Measurements from ENCODE around the gene FAM53B.
"Not testable (repeated sequence)": the region's sequence is repeated elsewhere in the genome, so short reads cannot be mapped to it uniquely, and the experiment has no call there.

The FAM53B gene

GRCh38 chr10:124754227-124754626, 10.0 kb upstream of the FAM53B start:
- Histone ChIP-seq H3K4me1 (ENCODE audit: control insufficient read depth, insufficient read depth, low read length) (peaks cover 35% of the 10 kb centered on the region), H3K9me3 (ENCODE audit: control insufficient read depth, insufficient read depth, low read length) (no peaks in the 10 kb centered on the region), H3K36me3 (ENCODE audit: control insufficient read depth, insufficient read depth, low read length) (peaks cover 31% of the 10 kb centered on the region), H3K27ac (ENCODE audit: low read depth, low read length) (no peak overlapping the region), H3K4me3 (ENCODE audit: low read depth, low read length) (no peak overlapping the region), H3K9ac (ENCODE audit: low read depth, low read length) (no peak overlapping the region), H3K27me3 (ENCODE audit: control insufficient read depth, insufficient read depth, low read length) (no peaks in the 10 kb centered on the region)

DNA sequence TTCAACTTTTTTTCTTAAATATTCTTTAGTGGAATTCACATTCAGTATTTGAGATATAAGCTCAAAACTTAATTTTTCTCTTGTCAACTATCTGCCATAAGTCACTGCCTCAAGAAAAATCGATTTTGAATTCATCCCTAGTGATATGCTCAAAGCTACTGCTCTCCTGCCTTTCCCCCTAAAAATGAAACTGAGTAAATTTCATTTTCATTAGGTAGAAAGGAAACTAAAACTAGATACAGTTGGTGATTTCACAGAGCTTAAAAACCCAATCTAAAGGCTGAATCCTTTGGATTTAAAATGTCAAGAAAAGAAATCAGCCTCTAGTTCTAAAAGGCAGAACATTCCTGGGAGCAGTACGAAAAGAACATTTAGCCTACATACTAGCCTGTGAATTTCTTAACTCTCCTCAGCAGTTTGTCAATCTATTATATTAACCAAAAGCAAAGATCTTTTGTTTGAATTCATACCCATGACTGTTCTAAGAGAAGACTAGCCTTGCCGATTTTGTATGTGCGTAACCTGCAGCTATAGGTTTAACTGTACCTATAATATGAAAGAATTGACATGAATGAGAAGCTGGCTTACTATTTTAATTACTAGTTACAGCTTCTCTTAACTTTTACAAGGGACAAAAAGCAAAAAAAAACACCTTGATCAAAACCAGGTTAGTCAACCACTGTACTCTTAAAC, 4.9 kb upstream of the FAM53B start:
- Histone ChIP-seq H3K27ac (ENCODE audit: low read depth, low read length) (no peak overlapping the region), H3K4me1 (ENCODE audit: control insufficient read depth, insufficient read depth, low read length) (peaks cover 9% of the 10 kb centered on the region; the same call in 1 of the 2 replicates), H3K27me3 (ENCODE audit: control insufficient read depth, insufficient read depth, low read length) (no peaks in the 10 kb centered on the region), H3K9me3 (ENCODE audit: control insufficient read depth, insufficient read depth, low read length) (no peaks in the 10 kb centered on the region), H3K9ac (ENCODE audit: low read depth, low read length) (no peak overlapping the region), H3K4me3 (ENCODE audit: low read depth, low read length) (no peak overlapping the region), H3K36me3 (ENCODE audit: control insufficient read depth, insufficient read depth, low read length) (peaks cover 23% of the 10 kb centered on the region; the same call in 1 of the 2 replicates)

GRCh38 chr10:124748166-124748565, 4.0 kb upstream of the FAM53B start:
- H3K9ac ChIP-seq (ENCODE audit: low read depth, low read length), result no peak overlapping the region
- peaks cover 19% of the 10 kb centered on the region; the same call in 1 of the 2 replicates for H3K36me3 ChIP-seq (ENCODE audit: control insufficient read depth, insufficient read depth, low read length)
- H3K27ac ChIP-seq (ENCODE audit: low read depth, low read length), result no peak overlapping the region
- H3K27me3 ChIP-seq (ENCODE audit: control insufficient read depth, insufficient read depth, low read length), result peaks cover 2% of the 10 kb centered on the region; the same call in 1 of the 2 replicates
- H3K4me3 ChIP-seq (ENCODE audit: low read depth, low read length), result no peak overlapping the region
- peaks cover 9% of the 10 kb centered on the region; the same call in 1 of the 2 replicates for H3K4me1 ChIP-seq (ENCODE audit: control insufficient read depth, insufficient read depth, low read length)
- no peaks in the 10 kb centered on the region for H3K9me3 ChIP-seq (ENCODE audit: control insufficient read depth, insufficient read depth, low read length)

DNA sequence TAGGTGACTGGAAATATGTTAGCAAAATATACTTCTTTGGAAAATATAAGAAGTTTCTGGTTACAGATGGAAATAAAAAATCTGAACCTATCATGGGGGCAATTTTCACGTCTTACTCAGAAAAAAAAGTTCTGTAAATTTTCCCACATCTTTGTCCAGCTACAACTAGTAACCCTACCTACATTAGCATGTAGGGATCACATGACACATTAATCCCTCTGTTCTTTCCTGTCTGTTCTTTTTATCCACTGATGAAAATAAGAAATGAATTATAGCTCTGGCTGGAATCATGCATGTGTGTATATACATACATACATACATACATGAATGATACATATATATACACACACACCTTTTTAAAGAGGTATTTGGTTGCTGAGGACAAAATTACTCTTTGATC, 3.6 kb upstream of the FAM53B start:
- Histone ChIP-seq H3K27ac (ENCODE audit: low read depth, low read length) (no peak overlapping the region), H3K36me3 (ENCODE audit: control insufficient read depth, insufficient read depth, low read length) (peaks cover 19% of the 10 kb centered on the region; the same call in 1 of the 2 replicates), H3K4me3 (ENCODE audit: low read depth, low read length) (no peak overlapping the region), H3K4me1 (ENCODE audit: control insufficient read depth, insufficient read depth, low read length) (peaks cover 10% of the 10 kb centered on the region; the same call in 1 of the 2 replicates), H3K9ac (ENCODE audit: low read depth, low read length) (no peak overlapping the region), H3K27me3 (ENCODE audit: control insufficient read depth, insufficient read depth, low read length) (peaks cover 6% of the 10 kb centered on the region), H3K9me3 (ENCODE audit: control insufficient read depth, insufficient read depth, low read length) (no peaks in the 10 kb centered on the region)

DNA sequence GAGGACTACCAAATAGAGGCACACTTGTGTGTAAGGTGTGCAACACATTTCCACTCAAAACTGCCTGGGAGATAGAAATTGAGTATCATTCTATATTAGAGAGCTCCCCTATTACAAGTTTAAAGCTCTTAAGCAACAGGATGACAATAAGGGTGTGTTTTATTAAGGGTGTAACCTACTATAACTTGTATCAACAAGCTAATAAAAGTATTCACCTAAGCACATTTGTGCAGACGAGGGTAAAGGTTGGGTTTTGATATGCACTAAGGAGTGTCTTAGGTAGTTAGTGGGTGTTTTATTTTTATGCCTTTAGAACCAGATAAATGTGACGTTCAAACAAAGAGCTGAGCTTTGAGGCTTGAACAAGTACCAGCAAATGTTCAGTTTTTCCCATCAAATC, 2.8 kb upstream of the FAM53B start:
- Histone ChIP-seq H3K27ac (ENCODE audit: low read depth, low read length) (no peak overlapping the region), H3K4me3 (ENCODE audit: low read depth, low read length) (no peak overlapping the region), H3K9me3 (ENCODE audit: control insufficient read depth, insufficient read depth, low read length) (no peaks in the 10 kb centered on the region), H3K27me3 (ENCODE audit: control insufficient read depth, insufficient read depth, low read length) (peaks cover 14% of the 10 kb centered on the region), H3K9ac (ENCODE audit: low read depth, low read length) (no peak overlapping the region), H3K36me3 (ENCODE audit: control insufficient read depth, insufficient read depth, low read length) (peaks cover 19% of the 10 kb centered on the region; the same call in 1 of the 2 replicates), H3K4me1 (ENCODE audit: control insufficient read depth, insufficient read depth, low read length) (peaks cover 17% of the 10 kb centered on the region)

GRCh38 chr10:124746447-124746846, 2.3 kb upstream of the FAM53B start:
- Histone ChIP-seq H3K4me1 (ENCODE audit: control insufficient read depth, insufficient read depth, low read length) (peaks cover 23% of the 10 kb centered on the region), H3K27me3 (ENCODE audit: control insufficient read depth, insufficient read depth, low read length) (peaks cover 18% of the 10 kb centered on the region), H3K36me3 (ENCODE audit: control insufficient read depth, insufficient read depth, low read length) (peaks cover 19% of the 10 kb centered on the region; the same call in 1 of the 2 replicates)
- H3K9ac ChIP-seq (ENCODE audit: low read depth, low read length); H3K27ac ChIP-seq (ENCODE audit: low read depth, low read length); H3K9me3 ChIP-seq (ENCODE audit: control insufficient read depth, insufficient read depth, low read length); H3K4me3 ChIP-seq (ENCODE audit: low read depth, low read length): not testable (repeated sequence)

- H3K36me3 ChIP-seq (ENCODE audit: control insufficient read depth, insufficient read depth, low read length), result peaks cover 19% of the 10 kb centered on the region; the same call in 1 of the 2 replicates
- peaks cover 18% of the 10 kb centered on the region for H3K27me3 ChIP-seq (ENCODE audit: control insufficient read depth, insufficient read depth, low read length)
- no peaks in the 10 kb centered on the region for H3K9me3 ChIP-seq (ENCODE audit: control insufficient read depth, insufficient read depth, low read length)
- peak overlapping the region; percentile 77 for H3K27ac ChIP-seq (ENCODE audit: low read depth, low read length)
- H3K9ac ChIP-seq (ENCODE audit: low read depth, low read length), result no peak overlapping the region
- no peak overlapping the region for H3K4me3 ChIP-seq (ENCODE audit: low read depth, low read length)
- peaks cover 29% of the 10 kb centered on the region for H3K4me1 ChIP-seq (ENCODE audit: control insufficient read depth, insufficient read depth, low read length)
Observed at GRCh38 chr10:124745673-124746072, 1.5 kb upstream of the FAM53B start.

- H3K4me1 ChIP-seq (ENCODE audit: control insufficient read depth, insufficient read depth, low read length), result peaks cover 33% of the 10 kb centered on the region
- peaks cover 16% of the 10 kb centered on the region; the same call in 1 of the 2 replicates for H3K36me3 ChIP-seq (ENCODE audit: control insufficient read depth, insufficient read depth, low read length)
- peak overlapping the region; percentile 77 for H3K27ac ChIP-seq (ENCODE audit: low read depth, low read length)
- peaks cover 18% of the 10 kb centered on the region for H3K27me3 ChIP-seq (ENCODE audit: control insufficient read depth, insufficient read depth, low read length)
- H3K4me3 ChIP-seq (ENCODE audit: low read depth, low read length), result peak overlapping the region; percentile 69
- no peak overlapping the region for H3K9ac ChIP-seq (ENCODE audit: low read depth, low read length)
- H3K9me3 ChIP-seq (ENCODE audit: control insufficient read depth, insufficient read depth, low read length), result no peaks in the 10 kb centered on the region
Observed at GRCh38 chr10:124745252-124745651, 1.1 kb upstream of the FAM53B start.

DNA sequence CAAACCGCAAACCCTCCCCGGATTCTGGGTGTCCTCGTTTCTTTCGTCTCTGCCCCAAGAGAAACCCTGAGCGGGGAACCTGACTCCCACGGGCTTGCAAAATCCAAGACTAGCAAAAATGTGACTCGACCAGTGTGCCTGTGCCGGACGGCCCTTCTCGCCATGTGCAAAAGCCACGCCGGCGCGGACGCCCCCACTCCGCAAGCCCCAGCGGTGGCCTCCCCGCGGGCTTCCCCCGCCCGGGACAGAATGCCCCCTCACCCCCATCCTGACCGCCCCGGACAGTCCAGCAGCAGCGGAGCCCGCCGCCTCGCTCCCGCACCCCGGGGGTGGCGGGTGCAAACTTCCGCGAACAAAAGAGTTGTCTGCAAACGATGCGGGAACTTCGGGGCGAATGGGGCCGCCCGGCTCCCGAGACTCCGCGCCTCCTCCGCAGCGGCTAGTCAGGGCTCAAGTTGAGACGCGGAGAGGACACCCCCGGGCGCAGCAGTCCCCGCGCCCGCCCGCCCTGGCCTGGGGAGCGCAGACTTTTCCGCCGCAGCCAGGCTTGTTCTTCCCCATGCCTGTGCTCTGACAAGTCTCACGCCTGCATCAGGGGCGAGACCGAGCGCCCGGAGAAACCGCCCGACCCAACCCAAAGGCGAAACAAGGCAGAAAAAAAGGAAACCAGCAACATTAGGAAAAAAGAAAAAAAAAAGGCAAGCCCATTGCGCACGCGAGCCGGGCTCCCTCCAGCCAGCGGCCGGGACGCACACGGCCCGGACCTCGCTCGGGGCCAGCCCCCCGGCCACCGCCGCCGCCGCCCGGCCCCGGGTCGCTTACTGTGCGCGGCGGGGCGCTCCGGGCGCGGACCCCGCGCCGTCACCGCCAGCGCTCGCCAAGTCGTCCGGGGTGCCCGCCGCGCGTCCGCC, 732 bp downstream of the FAM53B start:
- H3K9me3 ChIP-seq (ENCODE audit: control insufficient read depth, insufficient read depth, low read length), result no peaks in the 10 kb centered on the region
- peaks cover 51% of the 10 kb centered on the region for H3K4me1 ChIP-seq (ENCODE audit: control insufficient read depth, insufficient read depth, low read length)
- H3K36me3 ChIP-seq (ENCODE audit: control insufficient read depth, insufficient read depth, low read length), result peaks cover 13% of the 10 kb centered on the region; the same call in 1 of the 2 replicates
- no peak overlapping the region for H3K27ac ChIP-seq (ENCODE audit: low read depth, low read length)
- peaks cover 18% of the 10 kb centered on the region for H3K27me3 ChIP-seq (ENCODE audit: control insufficient read depth, insufficient read depth, low read length)
- H3K9ac ChIP-seq (ENCODE audit: low read depth, low read length), result peak overlapping the region; percentile 35; the same call in 1 of the 2 replicates
- H3K4me3 ChIP-seq (ENCODE audit: low read depth, low read length), result peak overlapping the region; percentile 69

DNA sequence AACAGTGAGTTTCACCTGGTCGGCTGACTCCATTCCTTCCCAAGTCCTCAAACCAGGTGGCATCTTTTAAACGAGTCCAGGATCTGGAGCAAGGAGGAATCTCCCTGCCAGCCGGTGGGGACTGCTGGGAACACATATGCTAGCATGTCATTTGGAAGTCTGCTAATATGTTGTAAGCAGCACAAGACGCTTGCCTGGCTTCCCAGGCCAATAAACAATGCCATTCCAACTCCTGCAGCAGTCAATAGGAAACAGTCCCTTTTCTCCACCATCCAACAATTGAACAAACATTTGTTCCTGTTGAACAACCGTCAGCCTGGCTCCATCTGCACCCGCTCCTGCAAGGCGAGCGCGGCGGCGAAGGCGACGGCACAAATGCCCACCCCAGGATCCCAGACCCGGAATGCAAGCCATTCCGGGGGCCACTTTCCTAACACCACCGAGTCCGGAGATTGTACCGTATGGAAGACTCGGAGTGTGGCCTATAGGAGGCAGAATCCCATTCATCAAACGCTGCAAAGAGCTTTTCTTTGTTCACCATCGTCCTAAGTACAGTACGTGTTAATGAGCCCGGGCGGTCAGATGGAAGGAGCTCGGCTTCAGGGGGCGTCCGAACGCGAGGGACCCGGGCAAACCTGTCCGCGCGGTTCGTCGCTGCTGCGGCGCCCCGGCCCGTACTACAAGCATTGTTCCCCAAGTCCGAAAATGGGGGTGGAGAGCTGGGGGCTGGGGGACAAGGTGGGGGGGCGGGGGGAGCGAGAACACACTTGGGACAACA, 1.6 kb downstream of the FAM53B start:
- peak overlapping the region; percentile 16 for H3K27ac ChIP-seq (ENCODE audit: low read depth, low read length)
- peaks cover 5% of the 10 kb centered on the region; the same call in 1 of the 2 replicates for H3K36me3 ChIP-seq (ENCODE audit: control insufficient read depth, insufficient read depth, low read length)
- H3K27me3 ChIP-seq (ENCODE audit: control insufficient read depth, insufficient read depth, low read length), result peaks cover 18% of the 10 kb centered on the region
- H3K4me1 ChIP-seq (ENCODE audit: control insufficient read depth, insufficient read depth, low read length), result peaks cover 60% of the 10 kb centered on the region
- peak overlapping the region; percentile 69 for H3K4me3 ChIP-seq (ENCODE audit: low read depth, low read length)
- no peaks in the 10 kb centered on the region for H3K9me3 ChIP-seq (ENCODE audit: control insufficient read depth, insufficient read depth, low read length)
- H3K9ac ChIP-seq (ENCODE audit: low read depth, low read length), result no peak overlapping the region

Data from HUES48 (cell line).